T-helper 17 cell (primary cell): ENCODE results near the gene ATOH8. TPM values are rescaled to one million over a fixed set of nuclear protein-coding genes. Genes with fewer than 3 reads are reported as not detected.

Experiments used
- ATAC-seq: fragments of 150-1000 bp; cut with Tn5 transposase; 2 replicates; pipeline ENCODE4 v1.10.0; 2021; ENCODE audit warnings: mild to moderate bottlenecking, moderate library complexity
- DNase-seq, 3 donors: peaks; one replicate each; pipeline versions ENCODE4 v3.0.0 to v3.0.0-alpha.2; 2020 to 2021
- H3K9me3 ChIP-seq: one replicate; pipeline ENCODE4 v1.7.0; 2013; ENCODE audit warnings: low read length, mild to moderate bottlenecking; ENCODE audit not compliant: control insufficient read depth, poor library complexity, severe bottlenecking
- H3K27ac Mint-ChIP-seq: one replicate; pipeline ENCODE4 v1.8.0; 2022; ENCODE audit warnings: mild to moderate bottlenecking, moderate library complexity, mixed read lengths
- H3K27me3 Mint-ChIP-seq: one replicate; pipeline ENCODE4 v1.8.0; 2022; ENCODE audit warnings: mixed read lengths
- H3K36me3 Mint-ChIP-seq: one replicate; pipeline ENCODE4 v1.8.0; 2022; ENCODE audit warnings: low read depth, mixed read lengths
- H3K4me1 Mint-ChIP-seq: one replicate; pipeline ENCODE4 v1.8.0; 2022; ENCODE audit warnings: mild to moderate bottlenecking, mixed read lengths
- H3K4me3 Mint-ChIP-seq: one replicate; pipeline ENCODE4 v1.8.0; 2022; ENCODE audit warnings: mild to moderate bottlenecking, moderate library complexity, mixed read lengths
- total RNA-seq, 4 donors: library from RNA in 2 of 4; stranded (reverse) in 2 of 4; gene quantifications; one replicate each; pipeline ENCODE4 v1.2.3 and lab custom pipeline; 2022 to 2026

The ATOH8 gene
- total RNA-seq, 2 donors from 2014 or later = not detected

- Mint-ChIP-seq H3K4me3 (no peak overlapping the region), H3K27ac (peak overlapping the region; percentile 59), H3K36me3 (peaks cover 3% of the 10 kb centered on the region), H3K4me1 (no peaks in the 10 kb centered on the region), H3K27me3 (peaks cover 23% of the 10 kb centered on the region)
- H3K9me3 ChIP-seq = no peaks in the 10 kb centered on the region
- no peak for DNase-seq
- ATAC-seq = no peak
Observed at GRCh38 chr2:85723707-85724360, 30.0 kb upstream of the ATOH8 start.

- peaks cover 2% of the 10 kb centered on the region for H3K4me1 Mint-ChIP-seq
- ATAC-seq = no peak
- peaks cover 3% of the 10 kb centered on the region for H3K36me3 Mint-ChIP-seq
- H3K27me3 Mint-ChIP-seq = peaks cover 29% of the 10 kb centered on the region
- no peaks in the 10 kb centered on the region for H3K9me3 ChIP-seq
- H3K27ac Mint-ChIP-seq = peak overlapping the region; percentile 59
- no peak for DNase-seq
- H3K4me3 Mint-ChIP-seq = no peak overlapping the region
Observed at GRCh38 chr2:85724731-85725181, 29.0 kb upstream of the ATOH8 start.

- Mint-ChIP-seq H3K36me3 (peaks cover 3% of the 10 kb centered on the region), H3K27ac (peak overlapping the region; percentile 59), H3K4me1 (peaks cover 2% of the 10 kb centered on the region), H3K4me3 (no peak overlapping the region), H3K27me3 (peaks cover 31% of the 10 kb centered on the region)
- ATAC-seq (no peak), DNase-seq (no peak)
- no peaks in the 10 kb centered on the region for H3K9me3 ChIP-seq
Observed at GRCh38 chr2:85725451-85725850, 28.3 kb upstream of the ATOH8 start.

- Mint-ChIP-seq H3K27ac (no peak overlapping the region), H3K4me1 (peaks cover 2% of the 10 kb centered on the region), H3K4me3 (no peak overlapping the region), H3K27me3 (peaks cover 36% of the 10 kb centered on the region), H3K36me3 (peaks cover 3% of the 10 kb centered on the region)
- H3K9me3 ChIP-seq = no peaks in the 10 kb centered on the region
- DNase-seq = no peak
- no peak for ATAC-seq
Observed at GRCh38 chr2:85727798-85728197, 26.0 kb upstream of the ATOH8 start.

GRCh38 chr2:85728342-85728741 lies 25.4 kb upstream of the ATOH8 start:
- H3K4me3 Mint-ChIP-seq = no peak overlapping the region
- H3K36me3 Mint-ChIP-seq = peaks cover 3% of the 10 kb centered on the region
- DNase-seq = no peak
- H3K27ac Mint-ChIP-seq = no peak overlapping the region
- H3K9me3 ChIP-seq = no peaks in the 10 kb centered on the region
- H3K27me3 Mint-ChIP-seq = peaks cover 41% of the 10 kb centered on the region
- no peak for ATAC-seq
- H3K4me1 Mint-ChIP-seq = peaks cover 2% of the 10 kb centered on the region

- Mint-ChIP-seq H3K4me1 (peaks cover 2% of the 10 kb centered on the region), H3K36me3 (peaks cover 3% of the 10 kb centered on the region), H3K4me3 (no peak overlapping the region), H3K27ac (peak overlapping the region; percentile 37), H3K27me3 (peaks cover 48% of the 10 kb centered on the region)
- peak; percentile 80 for ATAC-seq
- H3K9me3 ChIP-seq = no peaks in the 10 kb centered on the region
- DNase-seq = peak; percentile 39 to 63 (median 61)
Observed at GRCh38 chr2:85728883-85729824, 24.6 kb upstream of the ATOH8 start.

- H3K9me3 ChIP-seq = no peaks in the 10 kb centered on the region
- no peak for ATAC-seq
- H3K4me3 Mint-ChIP-seq = no peak overlapping the region
- no peak overlapping the region for H3K27ac Mint-ChIP-seq
- no peak for DNase-seq
- peaks cover 3% of the 10 kb centered on the region for H3K36me3 Mint-ChIP-seq
- peaks cover 49% of the 10 kb centered on the region for H3K27me3 Mint-ChIP-seq
- H3K4me1 Mint-ChIP-seq = peaks cover 2% of the 10 kb centered on the region
Observed at GRCh38 chr2:85729825-85730510, 23.8 kb upstream of the ATOH8 start.

GRCh38 chr2:85730686-85731230 lies 23.0 kb upstream of the ATOH8 start:
- Mint-ChIP-seq H3K36me3 (no peaks in the 10 kb centered on the region), H3K27me3 (peaks cover 46% of the 10 kb centered on the region), H3K4me1 (peaks cover 2% of the 10 kb centered on the region), H3K27ac (no peak overlapping the region), H3K4me3 (no peak overlapping the region)
- no peaks in the 10 kb centered on the region for H3K9me3 ChIP-seq
- DNase-seq (no peak), ATAC-seq (no peak)

- Mint-ChIP-seq H3K4me1 (peaks cover 2% of the 10 kb centered on the region), H3K4me3 (no peak overlapping the region), H3K36me3 (no peaks in the 10 kb centered on the region), H3K27me3 (peaks cover 46% of the 10 kb centered on the region), H3K27ac (no peak overlapping the region)
- DNase-seq = no peak
- H3K9me3 ChIP-seq = no peaks in the 10 kb centered on the region
- no peak for ATAC-seq
Observed at GRCh38 chr2:85731606-85732005, 22.2 kb upstream of the ATOH8 start.

- H3K27me3 Mint-ChIP-seq = peaks cover 51% of the 10 kb centered on the region
- no peak overlapping the region for H3K4me3 Mint-ChIP-seq
- H3K9me3 ChIP-seq = no peaks in the 10 kb centered on the region
- DNase-seq (no peak), ATAC-seq (no peak)
- no peaks in the 10 kb centered on the region for H3K36me3 Mint-ChIP-seq
- H3K27ac Mint-ChIP-seq = no peak overlapping the region
- H3K4me1 Mint-ChIP-seq = peaks cover 2% of the 10 kb centered on the region
Observed at GRCh38 chr2:85732467-85733120, 21.2 kb upstream of the ATOH8 start.

GRCh38 chr2:85733121-85733960 lies 20.4 kb upstream of the ATOH8 start:
- ATAC-seq (no peak), DNase-seq (no peak)
- Mint-ChIP-seq H3K36me3 (peaks cover under 1% of the 10 kb centered on the region), H3K27me3 (peaks cover 55% of the 10 kb centered on the region), H3K4me3 (no peak overlapping the region), H3K27ac (no peak overlapping the region), H3K4me1 (peaks cover 2% of the 10 kb centered on the region)
- H3K9me3 ChIP-seq = no peaks in the 10 kb centered on the region

- DNase-seq (no peak), ATAC-seq (no peak)
- Mint-ChIP-seq H3K27ac (no peak overlapping the region), H3K36me3 (peaks cover 2% of the 10 kb centered on the region), H3K27me3 (peaks cover 57% of the 10 kb centered on the region), H3K4me3 (no peak overlapping the region), H3K4me1 (peaks cover 4% of the 10 kb centered on the region)
- no peaks in the 10 kb centered on the region for H3K9me3 ChIP-seq
Observed at GRCh38 chr2:85734015-85734414, 19.8 kb upstream of the ATOH8 start.
